ENCODE data around the gene SPTBN2.

- TF ChIP-seq, protein P1, sequence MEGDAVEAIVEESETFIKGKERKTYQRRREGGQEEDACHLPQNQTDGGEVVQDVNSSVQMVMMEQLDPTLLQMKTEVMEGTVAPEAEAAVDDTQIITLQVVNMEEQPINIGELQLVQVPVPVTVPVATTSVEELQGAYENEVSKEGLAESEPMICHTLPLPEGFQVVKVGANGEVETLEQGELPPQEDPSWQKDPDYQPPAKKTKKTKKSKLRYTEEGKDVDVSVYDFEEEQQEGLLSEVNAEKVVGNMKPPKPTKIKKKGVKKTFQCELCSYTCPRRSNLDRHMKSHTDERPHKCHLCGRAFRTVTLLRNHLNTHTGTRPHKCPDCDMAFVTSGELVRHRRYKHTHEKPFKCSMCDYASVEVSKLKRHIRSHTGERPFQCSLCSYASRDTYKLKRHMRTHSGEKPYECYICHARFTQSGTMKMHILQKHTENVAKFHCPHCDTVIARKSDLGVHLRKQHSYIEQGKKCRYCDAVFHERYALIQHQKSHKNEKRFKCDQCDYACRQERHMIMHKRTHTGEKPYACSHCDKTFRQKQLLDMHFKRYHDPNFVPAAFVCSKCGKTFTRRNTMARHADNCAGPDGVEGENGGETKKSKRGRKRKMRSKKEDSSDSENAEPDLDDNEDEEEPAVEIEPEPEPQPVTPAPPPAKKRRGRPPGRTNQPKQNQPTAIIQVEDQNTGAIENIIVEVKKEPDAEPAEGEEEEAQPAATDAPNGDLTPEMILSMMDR (IDR thresholded peaks at IDR 0.05; ENCODE audit: extremely low read depth in 1 of 2, insufficient read depth in 1 of 2, low read depth in 1 of 2, low read length in 2 of 2): no peak
- TF ChIP-seq, protein P2, sequence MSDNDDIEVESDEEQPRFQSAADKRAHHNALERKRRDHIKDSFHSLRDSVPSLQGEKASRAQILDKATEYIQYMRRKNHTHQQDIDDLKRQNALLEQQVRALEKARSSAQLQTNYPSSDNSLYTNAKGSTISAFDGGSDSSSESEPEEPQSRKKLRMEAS (IDR thresholded peaks at IDR 0.05; ENCODE audit: insufficient read depth, insufficient read length): no peak
- TF ChIP-seq POLR2A (IDR thresholded peaks at IDR 0.05; ENCODE audit: low read depth, low read length) (no peak), JUN (IDR thresholded peaks at IDR 0.05; ENCODE audit: borderline replicate concordance, insufficient read depth, insufficient read length, low read depth) (no peak), EZH2 (IDR thresholded peaks at IDR 0.05; ENCODE audit: borderline replicate concordance, low read depth, low read length, severe bottlenecking) (no peak)
These were observed 1.6 kb downstream of the SPTBN2 start for GRCh38 chr11:66727282-66728037.

Data from endothelial cell of umbilical vein (primary cell).